Measurements from ENCODE around the gene NEUROD4.

The NEUROD4 gene

GRCh38 chr12:54977155-54977554 is 42.6 kb upstream of the NEUROD4 start:
- Histone ChIP-seq H3K9me3 (ENCODE audit: severe bottlenecking) (no peaks in the 10 kb centered on the region), H3K27ac (no peak overlapping the region), H3K27me3 (ENCODE audit: insufficient read depth, low read depth, severe bottlenecking) (no peaks in the 10 kb centered on the region), H3K4me3 (ENCODE audit: low read depth, low read length) (no peak overlapping the region), H3K36me3 (no peaks in the 10 kb centered on the region)
- DNase-seq, result no peak
- no peak for TF ChIP-seq CTCF (IDR thresholded peaks at IDR 0.05; ENCODE audit: low read depth, low read length)

- no peaks in the 10 kb centered on the region for H3K27me3 ChIP-seq (ENCODE audit: insufficient read depth, low read depth, severe bottlenecking)
- TF ChIP-seq CTCF (IDR thresholded peaks at IDR 0.05; ENCODE audit: low read depth, low read length), result no peak
- DNase-seq, result no peak
These were observed 41.9 kb upstream of the NEUROD4 start for GRCh38 chr12:54977857-54978256.

GRCh38 chr12:54980341-54980740 is 39.4 kb upstream of the NEUROD4 start:
- Histone ChIP-seq H3K27ac (no peak overlapping the region), H3K27me3 (ENCODE audit: insufficient read depth, low read depth, severe bottlenecking) (no peaks in the 10 kb centered on the region), H3K4me3 (ENCODE audit: low read depth, low read length) (no peak overlapping the region), H3K36me3 (no peaks in the 10 kb centered on the region), H3K9me3 (ENCODE audit: severe bottlenecking) (no peaks in the 10 kb centered on the region)
- TF ChIP-seq CTCF (IDR thresholded peaks at IDR 0.05; ENCODE audit: low read depth, low read length), result no peak
- DNase-seq, result no peak

More at GRCh38 chr12:54977857-54978256, 41.9 kb upstream of the NEUROD4 start:
- no peaks in the 10 kb centered on the region for H3K9me3 ChIP-seq (ENCODE audit: severe bottlenecking)
- H3K4me3 ChIP-seq (ENCODE audit: low read depth, low read length), result no peak overlapping the region
- no peak overlapping the region for H3K27ac ChIP-seq
- no peaks in the 10 kb centered on the region for H3K36me3 ChIP-seq

- no peaks in the 10 kb centered on the region for H3K27me3 ChIP-seq (ENCODE audit: insufficient read depth, low read depth, severe bottlenecking)
- DNase-seq, result no peak
- TF ChIP-seq CTCF (IDR thresholded peaks at IDR 0.05; ENCODE audit: low read depth, low read length), result no peak
- H3K4me3 ChIP-seq (ENCODE audit: low read depth, low read length), result no peak overlapping the region
- H3K36me3 ChIP-seq, result no peaks in the 10 kb centered on the region
- H3K9me3 ChIP-seq (ENCODE audit: severe bottlenecking), result no peaks in the 10 kb centered on the region
- no peak overlapping the region for H3K27ac ChIP-seq
These were observed 38.0 kb upstream of the NEUROD4 start for GRCh38 chr12:54981796-54982195.

GRCh38 chr12:54983536-54984101 is 36.2 kb upstream of the NEUROD4 start:
- no peak overlapping the region for H3K4me3 ChIP-seq (ENCODE audit: low read depth, low read length)
- no peak for TF ChIP-seq CTCF (IDR thresholded peaks at IDR 0.05; ENCODE audit: low read depth, low read length)
- no peaks in the 10 kb centered on the region for H3K36me3 ChIP-seq
- no peaks in the 10 kb centered on the region for H3K9me3 ChIP-seq (ENCODE audit: severe bottlenecking)
- no peak overlapping the region for H3K27ac ChIP-seq
- no peak for DNase-seq
- no peaks in the 10 kb centered on the region for H3K27me3 ChIP-seq (ENCODE audit: insufficient read depth, low read depth, severe bottlenecking)
